HepG2 (cell line): Measurements from ENCODE around the gene MTX1. TPM values are rescaled to one million over a fixed set of nuclear protein-coding genes. Genes with fewer than 3 reads are reported as not detected.
A peak's percentile ranks its signal among the peaks of the same experiment; 100 is the strongest.

Experiments used
- DNMT1 ChIP-seq: sonication (generic); formaldehyde crosslinking; IDR thresholded peaks from 2 replicates; pipeline ENCODE4 v1.5.1; 2020; ENCODE audit warnings: mild to moderate bottlenecking, missing genetic modification reagents
- HCFC1 ChIP-seq: fragments of 150-350 bp; IDR thresholded peaks from 2 replicates; pipeline ENCODE4 v1.6.1; 2014; ENCODE audit warnings: low read depth, low read length
- MXI1 ChIP-seq: IDR thresholded peaks from 3 replicates; pipeline ENCODE4 v1.6.1; 2012; ENCODE audit warnings: low read depth, low read length, inconsistent platforms, borderline replicate concordance
- RBM39 ChIP-seq: fragments of 200-400 bp; formaldehyde crosslinking; IDR thresholded peaks from one replicate; pipeline ENCODE4 v1.6.1; 2018; ENCODE audit warnings: antibody characterized with exemption, mild to moderate bottlenecking, low read depth, low read length; ENCODE audit not compliant: poor library complexity, severe bottlenecking
- RFX3 ChIP-seq: IDR thresholded peaks from 2 replicates; pipeline ENCODE4 v1.6.1; 2016; ENCODE audit warnings: missing biosample characterization, missing genetic modification reagents
- RNF2 ChIP-seq: fragments of 450-650 bp; conservative IDR thresholded peaks from 2 replicates; pipeline ENCODE4 v1.6.1; 2016; ENCODE audit warnings: low read depth
- ZNF562 ChIP-seq: sonication (generic); formaldehyde crosslinking; IDR thresholded peaks from 2 replicates; pipeline ENCODE4 v1.8.0; 2022; ENCODE audit warnings: missing genetic modification reagents, borderline replicate concordance
- ZNF687 ChIP-seq: sonication (generic); formaldehyde crosslinking; IDR thresholded peaks from 2 replicates; pipeline ENCODE4 v1.5.1; 2020; ENCODE audit warnings: mild to moderate bottlenecking, missing genetic modification reagents, moderate library complexity
- polyA plus RNA-seq, 8 experiments: library from polyadenylated mRNA; depleted of rRNA in 3 of 8; stranded (reverse) in 7 of 8; unstranded in 1 of 8; fragments of >200 nt; fragmentation: Illumina TruSeq in 4 of 8; extraction: Trizol in 4 of 8; gene quantifications; 2 replicates each; pipeline versions ENCODE4 v1.2.1 to v1.2.3, GENCODE V29; 2011 to 2016; ENCODE audit warnings: low read depth in 4 of 8, missing spikeins in 1 of 8, mixed read lengths in 1 of 8; ENCODE audit not compliant: insufficient read depth in 1 of 8
- total RNA-seq, 5 experiments: library from RNA; depleted of rRNA; stranded (reverse); fragments of >200 nt; fragmentation: Illumina TruSeq; extraction: Trizol; gene quantifications; 2 replicates each; pipeline ENCODE4 v1.2.3, GENCODE V29; 2016; ENCODE audit warnings: low read depth in 1 of 5
- TF ChIP-seq, protein P1 (sequence below), 2 experiments: sonication (generic) in 1 of 2; formaldehyde crosslinking in 1 of 2; IDR thresholded peaks; 2 replicates each; pipeline versions ENCODE4 v1.4.0 to v1.6.1; 2016 to 2020; ENCODE audit warnings: borderline replicate concordance in 1 of 2, low read depth in 1 of 2, mild to moderate bottlenecking in 1 of 2, missing genetic modification reagents in 1 of 2

The MTX1 gene
- total and polyA plus RNA-seq, 2 of the 13 experiments (the other 11 are each of a cell fraction or from before 2014, with no cell fraction given), result 64.5 to 72.6 TPM

DNA sequence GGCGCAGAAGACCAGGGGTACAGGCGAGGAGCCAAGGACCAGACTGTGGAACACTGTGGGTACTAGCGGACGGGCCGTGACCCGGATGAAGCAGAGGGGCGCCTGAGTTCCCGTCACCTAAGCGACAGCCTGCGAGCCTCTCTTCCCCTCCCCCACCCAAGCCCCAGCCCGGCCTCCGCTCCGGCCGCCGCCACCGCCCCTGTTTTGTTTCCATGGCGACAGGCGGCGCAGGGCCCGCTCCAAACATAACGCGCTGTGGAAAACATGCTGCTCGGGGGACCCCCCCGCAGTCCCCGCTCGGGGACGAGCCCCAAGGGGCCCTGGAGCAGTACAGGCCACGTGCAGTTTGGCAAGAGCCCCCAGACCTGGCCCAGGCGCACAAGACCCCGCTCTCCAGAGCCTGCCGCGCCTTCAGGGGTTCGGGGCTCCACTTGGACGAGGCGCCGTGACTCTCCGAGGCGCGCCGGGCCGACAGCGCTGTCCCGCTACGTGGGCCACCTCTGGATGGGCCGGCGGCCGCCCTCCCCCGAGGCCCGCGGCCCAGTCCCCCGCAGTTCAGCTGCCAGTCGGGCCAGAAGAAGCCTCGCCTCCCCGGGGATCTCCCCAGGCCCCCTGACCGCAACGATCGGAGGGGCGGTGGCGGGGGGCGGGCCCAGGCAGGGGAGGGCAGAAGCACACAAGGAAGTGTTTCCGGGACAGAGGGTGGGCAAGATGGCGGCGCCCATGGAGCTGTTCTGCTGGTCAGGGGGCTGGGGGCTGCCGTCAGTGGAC lies at the start of gene MTX1 (continued):
- peak; percentile 80 for TF ChIP-seq ZNF687 (CRISPR knock-in tag)
- TF ChIP-seq HCFC1, result peak; percentile 47
- TF ChIP-seq, protein P1, sequence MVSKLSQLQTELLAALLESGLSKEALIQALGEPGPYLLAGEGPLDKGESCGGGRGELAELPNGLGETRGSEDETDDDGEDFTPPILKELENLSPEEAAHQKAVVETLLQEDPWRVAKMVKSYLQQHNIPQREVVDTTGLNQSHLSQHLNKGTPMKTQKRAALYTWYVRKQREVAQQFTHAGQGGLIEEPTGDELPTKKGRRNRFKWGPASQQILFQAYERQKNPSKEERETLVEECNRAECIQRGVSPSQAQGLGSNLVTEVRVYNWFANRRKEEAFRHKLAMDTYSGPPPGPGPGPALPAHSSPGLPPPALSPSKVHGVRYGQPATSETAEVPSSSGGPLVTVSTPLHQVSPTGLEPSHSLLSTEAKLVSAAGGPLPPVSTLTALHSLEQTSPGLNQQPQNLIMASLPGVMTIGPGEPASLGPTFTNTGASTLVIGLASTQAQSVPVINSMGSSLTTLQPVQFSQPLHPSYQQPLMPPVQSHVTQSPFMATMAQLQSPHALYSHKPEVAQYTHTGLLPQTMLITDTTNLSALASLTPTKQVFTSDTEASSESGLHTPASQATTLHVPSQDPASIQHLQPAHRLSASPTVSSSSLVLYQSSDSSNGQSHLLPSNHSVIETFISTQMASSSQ (IDR thresholded peaks at IDR 0.05; ENCODE audit: low read depth), result no peak
- TF ChIP-seq, protein P1 (CRISPR knock-in tag; IDR thresholded peaks at IDR 0.05; ENCODE audit: borderline replicate concordance), result no peak
- TF ChIP-seq RFX3 (CRISPR knock-in tag), result peak; percentile 87
- peak; percentile 68 for TF ChIP-seq RBM39
- TF ChIP-seq DNMT1 (CRISPR knock-in tag), result 0 out of 2 replicates have a peak, but pooled peaks have one; percentile 42
- TF ChIP-seq MXI1, result peak; percentile 90; the same call in 2 of the 3 replicates
- TF ChIP-seq ZNF562, result no peak
- 0 out of 2 replicates have a peak, but pooled peaks have one; percentile 40 for TF ChIP-seq RNF2
